Measurements from ENCODE around the gene KMT2E. TPM values are rescaled to one million over a fixed set of nuclear protein-coding genes. Genes with fewer than 3 reads are reported as not detected.

KMT2E gene
- total and polyA plus RNA-seq, 2 donors (not counting 3 experiments of a cell fraction or from before 2014, with no cell fraction given) = 19.0 to 74.8 TPM

DNA sequence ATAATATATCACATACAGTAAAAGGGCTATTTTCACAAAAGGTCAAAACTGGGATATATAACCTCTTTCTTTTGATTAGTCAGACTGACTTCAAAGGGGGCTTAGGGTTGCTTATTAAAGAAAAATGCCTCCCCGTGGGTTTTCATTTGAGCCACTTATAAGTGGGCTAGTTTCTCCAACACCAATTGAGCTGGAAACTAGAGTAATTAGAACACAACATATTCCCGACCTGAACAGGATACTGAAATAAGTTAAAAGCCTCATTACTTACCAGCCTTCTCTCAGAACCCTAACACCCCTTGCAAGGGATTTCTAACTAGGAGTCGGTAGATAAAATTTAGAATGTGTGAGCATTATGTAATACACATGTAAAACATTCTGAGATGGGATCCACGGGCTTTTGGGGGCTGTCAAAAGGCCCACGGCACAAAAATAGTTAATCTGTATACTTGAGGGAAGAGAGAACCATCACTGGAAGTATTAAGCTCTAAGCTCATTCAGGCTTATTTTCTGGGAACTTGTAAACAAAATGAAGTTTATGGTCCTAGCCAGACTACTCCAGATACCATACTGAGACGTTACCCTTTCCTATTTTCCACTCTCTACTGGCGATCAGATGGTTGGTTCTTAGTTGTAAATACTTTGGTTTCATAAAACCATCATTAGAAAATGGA is 29.3 kb upstream of the KMT2E start:
- no TSS peak for BruUV-seq (replicated peaks)
- H3K36me3 ChIP-seq (ENCODE audit: control insufficient read depth in 2 of 2, extremely low read depth in 1 of 2, insufficient read depth in 2 of 2, low read length in 2 of 2) = no peaks in the 10 kb centered on the region
- TF ChIP-seq MAX (IDR thresholded peaks at IDR 0.05; ENCODE audit: insufficient read depth, insufficient read length) (no peak), MYC (IDR thresholded peaks at IDR 0.05; ENCODE audit: low read depth, low read length) (no peak), GATA2 (IDR thresholded peaks at IDR 0.05; ENCODE audit: insufficient read depth, insufficient read length, low read depth, low read length) (no peak), JUN (IDR thresholded peaks at IDR 0.05; ENCODE audit: borderline replicate concordance, insufficient read depth, insufficient read length, low read depth) (no peak), POLR2AphosphoS5 (IDR thresholded peaks at IDR 0.05; ENCODE audit: insufficient read depth, low read depth, low read length) (no peak)
- TF ChIP-seq, protein P1, sequence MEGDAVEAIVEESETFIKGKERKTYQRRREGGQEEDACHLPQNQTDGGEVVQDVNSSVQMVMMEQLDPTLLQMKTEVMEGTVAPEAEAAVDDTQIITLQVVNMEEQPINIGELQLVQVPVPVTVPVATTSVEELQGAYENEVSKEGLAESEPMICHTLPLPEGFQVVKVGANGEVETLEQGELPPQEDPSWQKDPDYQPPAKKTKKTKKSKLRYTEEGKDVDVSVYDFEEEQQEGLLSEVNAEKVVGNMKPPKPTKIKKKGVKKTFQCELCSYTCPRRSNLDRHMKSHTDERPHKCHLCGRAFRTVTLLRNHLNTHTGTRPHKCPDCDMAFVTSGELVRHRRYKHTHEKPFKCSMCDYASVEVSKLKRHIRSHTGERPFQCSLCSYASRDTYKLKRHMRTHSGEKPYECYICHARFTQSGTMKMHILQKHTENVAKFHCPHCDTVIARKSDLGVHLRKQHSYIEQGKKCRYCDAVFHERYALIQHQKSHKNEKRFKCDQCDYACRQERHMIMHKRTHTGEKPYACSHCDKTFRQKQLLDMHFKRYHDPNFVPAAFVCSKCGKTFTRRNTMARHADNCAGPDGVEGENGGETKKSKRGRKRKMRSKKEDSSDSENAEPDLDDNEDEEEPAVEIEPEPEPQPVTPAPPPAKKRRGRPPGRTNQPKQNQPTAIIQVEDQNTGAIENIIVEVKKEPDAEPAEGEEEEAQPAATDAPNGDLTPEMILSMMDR (IDR thresholded peaks at IDR 0.05; ENCODE audit: extremely low read depth in 1 of 2, insufficient read depth in 1 of 2, low read depth in 1 of 2, low read length in 2 of 2) = no peak
- H3K27me3 ChIP-seq (ENCODE audit: control insufficient read depth in 2 of 2, insufficient read depth in 2 of 2, low read length in 2 of 2) = no peaks in the 10 kb centered on the region
- peak overlapping the region; percentile 69 for H3K4me2 ChIP-seq (ENCODE audit: insufficient read depth, low read length)
- intact Hi-C loops (cut with micrococcal nuclease) (loop anchor here (1.0 to 10.0 kb wide), 6 partner anchors 29 to 504 kb away; no protein-coding TSS in a partner anchor), dilution Hi-C loops (cut with MboI; ENCODE audit: extremely low pct_ligation_motif_present, low sequenced_read_pairs) (no loop called here)
- H2AFZ ChIP-seq (ENCODE audit: low read depth, low read length) = no peak overlapping the region
- H3K4me1 ChIP-seq (ENCODE audit: control insufficient read depth, extremely low read depth, insufficient read depth, low read length) = peaks cover 48% of the 10 kb centered on the region
- FAIRE-seq (no peak), DNase-seq (ENCODE audit: low read depth, low spot score) (no peak)
- no peaks in the 10 kb centered on the region for H3K9me1 ChIP-seq (replicated peaks; ENCODE audit: control insufficient read depth, extremely low read depth, insufficient read depth, low read length)
- peak overlapping the region; percentile 98 for H3K27ac ChIP-seq (ENCODE audit: insufficient read depth, low read depth, low read length)
- H3K79me2 ChIP-seq (ENCODE audit: control insufficient read depth, insufficient read depth, low read length) = peaks cover 47% of the 10 kb centered on the region
- peak overlapping the region in 2 of 3 experiments; percentile 49 to 71 for H3K4me3 ChIP-seq (replicated peaks in 1 of 3; ENCODE audit: insufficient read depth in 1 of 3, low read depth in 1 of 3, low read length in 3 of 3)
- no peaks in the 10 kb centered on the region for H4K20me1 ChIP-seq (replicated peaks; ENCODE audit: control insufficient read depth, extremely low read depth, insufficient read depth, low read length)
- ChIA-PET POLR2A (interaction anchor here (2.6 kb wide), 1 partner anchor 11 kb away, joined by 10 read pairs; no protein-coding TSS in a partner anchor), CTCF (interaction anchor here (0.7 to 8.3 kb wide), 9 partner anchors 16 to 66 kb away, joined by 3 to 113 read pairs (median 14); partner anchors contain the start of gene KMT2E)
- H3K9me3 ChIP-seq (replicated peaks; ENCODE audit: control insufficient read depth, insufficient read depth, low read length) = no peaks in the 10 kb centered on the region
- H3K9ac ChIP-seq (replicated peaks; ENCODE audit: extremely low read depth, insufficient read depth, low read length) = peak overlapping the region; percentile 98

All from endothelial cell of umbilical vein (primary cell).